ENCODE measurements around the gene TMED6.

Gene TMED6

DNA sequence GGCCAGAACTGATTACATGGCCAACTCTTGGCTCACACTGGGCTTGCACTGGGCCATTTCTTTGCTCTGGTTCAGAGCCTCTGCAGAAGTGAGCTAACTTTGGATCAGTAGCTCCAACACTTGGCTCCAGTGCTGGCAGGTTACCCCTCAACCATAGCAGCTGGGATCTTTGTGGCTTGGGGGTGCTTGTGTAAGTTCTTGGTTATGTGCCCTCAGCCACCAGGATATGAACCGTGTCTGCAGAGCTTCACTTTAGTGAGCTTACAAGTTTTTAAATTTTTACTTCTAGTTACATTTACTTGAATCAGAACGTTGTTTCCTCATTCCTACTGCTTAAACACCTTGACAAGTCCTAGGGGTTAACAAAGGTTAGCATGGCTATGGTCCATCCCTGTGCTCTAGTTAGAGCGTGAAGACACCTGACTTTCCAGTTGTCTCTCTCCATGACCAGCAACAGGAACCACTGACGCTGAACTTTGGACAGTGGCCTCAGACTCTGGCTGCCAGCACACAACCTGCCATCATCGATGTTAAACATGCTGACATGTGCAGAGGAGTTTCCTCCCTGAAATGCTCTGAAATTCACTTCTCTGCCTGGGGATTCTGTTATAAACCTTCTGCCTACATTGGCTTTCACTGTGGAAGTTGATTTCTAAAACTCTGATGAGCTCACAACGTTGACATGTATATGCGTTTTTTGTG lies 25.3 kb downstream of the TMED6 start:
- no peak for DNase-seq
- intact Hi-C loops (cut with DNase I): no loop called here

DNA sequence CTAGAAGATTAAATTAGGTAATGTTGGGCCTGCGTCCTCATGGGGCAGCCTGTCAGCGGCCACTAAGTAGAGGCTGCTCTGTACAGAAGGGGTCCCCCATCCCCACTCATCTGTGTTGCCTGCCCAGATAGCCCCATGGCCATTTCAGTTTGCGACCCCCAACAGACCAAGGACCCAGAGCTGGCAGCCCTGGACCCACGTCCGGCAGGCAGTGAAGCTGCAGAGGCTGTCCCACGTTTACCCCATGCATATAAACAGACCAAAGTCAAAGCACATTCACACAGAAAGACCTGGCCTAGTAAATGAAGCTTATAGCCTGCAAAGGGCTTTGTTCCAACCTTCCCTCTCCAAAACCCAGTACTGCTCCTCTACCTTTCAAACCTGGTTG lies 25.8 kb downstream of the TMED6 start:
- intact Hi-C loops (cut with DNase I): no loop called here
- DNase-seq: peak in 1 of 10 donors; percentile 73

DNA sequence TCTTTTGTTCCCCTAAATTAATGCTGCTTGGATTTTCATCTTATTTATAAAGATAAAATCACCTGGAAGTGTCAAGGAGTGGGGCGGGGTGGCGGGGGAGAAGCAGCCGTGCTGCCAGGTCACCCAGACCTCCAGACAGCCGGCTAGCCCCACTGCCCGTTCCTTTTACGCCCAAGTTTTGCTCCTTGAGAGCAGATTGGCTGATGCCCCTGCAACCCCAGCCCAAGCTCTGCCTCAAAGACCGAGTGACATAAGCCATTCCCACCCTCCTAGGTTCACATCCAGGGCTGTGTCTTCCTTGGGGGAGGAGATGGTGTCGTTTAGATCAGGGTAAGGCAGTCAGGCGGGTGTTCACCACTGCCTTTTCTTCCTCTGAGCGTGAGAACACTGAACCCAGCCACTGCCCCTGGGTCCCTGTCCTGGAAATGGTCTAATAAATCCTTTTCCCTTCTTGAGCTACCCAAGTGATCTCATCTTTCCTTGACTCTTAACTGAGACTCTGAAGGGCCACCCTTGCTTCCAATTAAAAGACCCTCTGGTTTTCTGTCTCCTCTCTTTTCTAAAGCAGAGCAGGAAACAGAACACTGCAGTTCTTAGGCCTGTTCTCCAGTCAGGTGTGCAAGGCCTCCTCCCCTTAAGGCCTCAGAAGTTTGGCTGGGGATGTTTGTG lies 26.9 kb downstream of the TMED6 start:
- peak in 1 of 10 donors; percentile 30 for DNase-seq
- intact Hi-C loops (cut with DNase I): no loop called here

DNA sequence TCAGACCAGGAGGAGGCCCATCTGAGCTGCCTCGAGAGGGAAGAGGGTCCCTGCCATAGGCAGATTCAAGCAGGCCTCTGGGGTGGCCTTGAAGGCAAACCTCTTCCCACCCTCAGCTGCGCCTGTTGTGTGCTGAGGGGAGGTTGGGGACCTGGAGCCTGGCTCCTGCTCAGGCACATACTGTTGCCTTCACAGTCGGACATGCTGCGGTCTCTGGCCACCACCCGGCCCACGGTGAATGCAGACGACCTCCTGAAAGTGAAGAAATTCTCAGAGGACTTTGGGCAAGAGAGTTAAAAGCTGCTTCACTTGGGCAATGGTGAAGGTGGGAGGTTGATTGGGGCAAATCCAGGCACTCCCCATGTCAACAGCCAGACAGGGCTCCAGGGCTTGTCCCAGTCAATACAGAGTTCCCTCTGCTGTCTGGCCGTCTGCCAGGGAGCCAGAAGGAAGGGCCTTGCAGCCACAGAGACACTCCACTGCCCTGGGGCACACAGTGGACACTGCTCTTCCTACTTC lies 27.5 kb downstream of the TMED6 start:
- intact Hi-C loops (cut with DNase I): no loop called here
- DNase-seq: peak in 5 of 10 donors; percentile 32 to 93 (median 53)

DNA sequence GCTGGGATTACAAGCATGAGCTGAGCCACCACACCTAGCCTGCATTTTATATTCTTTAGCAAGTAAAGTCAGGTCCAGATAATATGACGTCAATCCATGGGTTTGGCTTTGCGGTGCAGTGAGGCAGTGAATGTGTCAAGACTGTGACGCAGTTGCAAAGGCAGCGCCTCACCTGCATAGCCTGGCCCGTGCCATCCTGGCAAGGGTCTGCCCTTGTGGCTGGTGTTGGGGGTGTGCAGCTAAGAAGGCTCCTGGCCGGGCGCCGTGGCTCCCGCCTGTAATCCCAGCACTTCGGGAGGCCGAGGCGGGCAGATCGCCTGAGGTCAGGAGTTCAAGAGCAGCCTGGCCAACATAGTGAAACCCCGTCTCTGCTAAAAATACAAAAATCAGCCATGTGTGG lies 28.2 kb downstream of the TMED6 start:
- intact Hi-C loops (cut with DNase I): no loop called here
- peak in 2 of 10 donors; percentile 78 for DNase-seq

DNA sequence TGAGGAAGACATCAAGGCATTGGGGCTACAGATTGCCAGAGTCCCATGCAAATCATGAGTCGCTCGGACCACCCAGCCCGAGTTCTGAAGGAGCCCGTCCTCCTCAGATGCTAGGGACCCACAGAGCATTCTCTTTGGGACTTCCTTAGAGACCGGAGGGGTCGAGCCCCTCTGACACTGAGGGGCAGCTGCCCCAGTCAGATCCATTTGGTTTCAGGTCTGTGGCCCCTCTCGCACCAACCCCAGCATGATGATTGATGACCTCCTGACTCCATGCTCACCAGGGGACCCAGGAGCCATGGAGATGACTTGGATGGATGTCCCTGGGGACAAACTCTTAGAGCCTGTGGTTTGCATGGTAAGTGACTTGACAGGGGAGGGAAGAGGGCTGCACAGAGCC lies 29.2 kb downstream of the TMED6 start:
- peak in 1 of 10 donors; percentile 39 for DNase-seq
- intact Hi-C loops (cut with DNase I): no loop called here

DNA sequence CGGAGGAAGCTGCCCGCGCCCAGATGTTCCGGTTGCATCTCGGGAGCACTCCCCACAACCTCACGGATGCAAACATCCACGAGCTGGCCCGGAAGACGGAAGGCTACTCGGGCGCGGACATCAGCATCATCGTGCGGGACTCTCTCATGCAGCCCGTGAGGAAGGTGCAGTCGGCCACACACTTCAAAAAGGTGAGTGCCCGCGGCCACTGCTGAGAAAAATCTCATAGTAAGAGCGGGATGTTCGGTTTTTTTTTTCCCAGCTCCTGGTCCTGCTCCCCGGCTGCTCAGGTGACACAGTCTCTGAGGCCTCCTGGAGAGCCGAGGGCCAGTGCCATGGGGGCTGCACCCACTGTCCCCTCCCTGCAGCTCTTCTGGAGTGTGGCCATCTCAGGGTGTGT lies 30.5 kb downstream of the TMED6 start:
- peak in 1 of 10 donors; percentile 64 for DNase-seq
- intact Hi-C loops (cut with DNase I): no loop called here

DNA sequence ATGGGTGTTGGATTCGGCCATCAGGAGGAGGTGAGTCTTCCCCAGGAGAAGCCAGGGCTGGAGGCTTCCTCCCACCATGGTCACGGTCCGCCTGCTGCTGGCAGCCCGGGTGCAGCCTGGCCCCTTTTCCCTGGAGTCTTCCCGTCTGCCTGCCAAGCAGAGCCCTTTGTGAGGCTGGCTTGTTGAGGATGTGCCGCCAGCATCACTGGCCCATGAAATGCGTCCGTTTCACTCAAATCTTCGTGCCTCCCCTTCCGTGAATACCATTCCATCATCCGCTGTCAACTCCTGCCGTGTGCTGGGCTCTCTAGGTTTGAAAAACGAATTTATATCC lies 30.9 kb downstream of the TMED6 start:
- peak in 1 of 10 donors; percentile 77 for DNase-seq
- intact Hi-C loops (cut with DNase I): no loop called here

DNA sequence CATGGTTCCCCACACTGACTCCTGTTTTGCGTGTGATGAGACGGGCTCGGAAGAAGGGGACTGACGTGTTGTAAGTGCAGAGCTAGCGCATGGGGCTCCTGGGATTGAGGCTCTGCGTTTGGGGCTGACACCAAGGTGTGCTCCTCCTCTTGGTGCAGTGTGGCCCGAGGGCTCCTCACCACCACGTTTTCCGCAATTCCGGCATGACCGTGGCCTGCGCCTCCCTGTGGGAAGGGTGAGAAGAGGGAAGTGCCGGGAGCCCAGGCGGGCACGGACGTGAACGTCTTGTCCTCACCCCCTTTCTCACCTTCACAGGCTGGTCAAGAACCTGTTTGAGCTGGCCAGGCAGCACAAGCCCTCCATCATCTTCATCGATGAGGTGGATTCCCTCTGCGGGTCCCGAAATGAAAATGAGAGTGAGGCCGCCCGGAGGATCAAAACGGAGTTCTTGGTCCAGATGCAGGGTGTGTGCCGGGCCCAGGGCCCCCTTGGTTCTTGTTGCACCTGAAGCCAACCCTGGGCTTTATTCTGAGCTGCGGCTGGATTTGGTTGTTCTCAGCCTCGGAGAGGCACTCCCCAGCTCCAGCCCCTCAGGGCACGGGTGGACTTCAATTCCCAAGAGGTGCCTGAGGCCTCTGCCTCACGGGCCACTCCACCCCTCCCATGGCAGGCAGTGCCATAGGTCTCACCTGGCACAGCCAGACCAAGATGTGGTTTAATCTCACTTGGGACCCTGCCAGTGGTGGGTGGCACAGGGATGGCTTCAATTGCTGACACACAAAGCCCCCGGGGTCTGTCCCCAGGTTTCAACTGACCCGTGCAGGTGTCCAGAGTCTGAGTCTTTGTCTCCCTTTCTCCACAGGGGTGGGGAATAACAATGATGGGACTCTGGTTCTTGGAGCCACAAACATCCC lies 31.5 kb downstream of the TMED6 start:
- intact Hi-C loops (cut with DNase I): no loop called here
- DNase-seq: peak in 2 of 10 donors; percentile 74 to 75

DNA sequence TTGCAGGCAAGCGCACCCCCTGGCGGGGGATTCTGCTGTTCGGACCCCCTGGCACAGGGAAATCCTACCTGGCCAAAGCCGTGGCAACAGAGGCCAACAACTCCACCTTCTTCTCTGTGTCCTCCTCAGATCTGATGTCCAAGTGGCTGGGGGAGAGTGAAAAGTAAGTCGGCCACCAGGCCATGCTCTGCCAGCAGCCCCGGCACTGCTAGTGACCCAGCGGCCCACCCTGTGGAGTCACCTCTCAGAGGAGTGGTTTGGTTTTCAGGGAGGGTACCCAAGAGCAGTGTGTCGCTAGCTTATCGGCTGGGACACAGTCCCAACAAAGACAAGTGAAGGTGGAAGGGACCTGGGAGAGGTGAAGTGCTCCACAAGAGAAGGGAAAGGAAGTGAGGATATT lies 32.2 kb downstream of the TMED6 start:
- intact Hi-C loops (cut with DNase I): no loop called here
- peak in 1 of 10 donors; percentile 17 for DNase-seq

DNA sequence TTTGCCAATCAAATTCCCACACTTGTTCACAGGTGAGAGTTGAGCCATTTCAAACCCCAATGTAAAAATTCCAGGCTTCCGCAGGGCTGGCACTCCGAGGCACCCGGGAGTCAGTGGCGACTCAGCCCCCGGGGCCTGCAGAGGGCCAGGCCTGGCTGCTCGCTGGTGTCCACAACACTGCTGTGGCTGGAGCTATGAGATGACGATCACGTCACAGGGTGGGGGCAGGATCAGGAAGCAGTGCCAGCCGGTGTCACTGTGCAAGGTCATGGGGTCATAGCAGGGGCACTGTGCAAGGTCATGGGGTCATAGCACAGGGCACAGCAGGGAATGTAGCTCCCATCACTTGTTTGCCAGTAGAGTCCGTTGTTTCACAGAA lies 32.7 kb downstream of the TMED6 start:
- intact Hi-C loops (cut with DNase I): no loop called here
- DNase-seq: peak in 1 of 10 donors; percentile 17

DNA sequence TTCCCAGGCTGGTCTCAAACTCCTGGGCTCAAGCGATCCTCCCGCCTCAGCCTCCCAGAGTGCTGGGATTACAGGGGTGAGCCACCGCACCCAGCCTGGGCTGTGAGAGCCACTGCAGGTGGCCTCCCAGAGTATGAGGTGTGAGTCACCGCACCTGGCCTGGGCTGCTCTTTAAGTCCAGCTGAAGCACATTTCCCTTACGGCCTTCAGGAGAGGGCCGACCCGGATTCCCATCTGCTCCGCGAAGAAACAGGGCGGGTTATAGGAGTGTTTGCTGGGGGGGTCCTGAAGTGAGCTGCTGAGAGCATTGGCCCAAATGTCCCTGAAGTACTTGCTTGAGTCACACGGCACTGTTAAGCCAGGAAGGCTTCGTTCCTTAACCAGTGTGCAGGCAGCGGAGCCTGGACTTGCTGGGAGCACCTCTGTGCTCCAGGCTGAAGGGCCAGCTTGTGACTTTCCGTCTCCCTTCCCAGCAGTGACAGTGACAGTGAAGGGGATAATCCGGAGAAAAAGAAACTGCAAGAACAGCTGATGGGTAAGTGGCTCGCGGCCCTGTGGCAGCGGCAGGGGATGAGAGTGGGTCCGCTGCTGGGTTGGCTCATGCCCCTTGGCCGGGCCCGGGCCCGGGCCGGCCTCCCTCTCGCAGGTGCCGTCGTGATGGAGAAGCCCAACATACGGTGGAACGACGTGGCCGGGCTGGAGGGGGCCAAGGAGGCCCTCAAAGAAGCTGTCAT lies 33.2 kb downstream of the TMED6 start:
- intact Hi-C loops (cut with DNase I): no loop called here
- DNase-seq: peak in 1 of 10 donors; percentile 53

DNA sequence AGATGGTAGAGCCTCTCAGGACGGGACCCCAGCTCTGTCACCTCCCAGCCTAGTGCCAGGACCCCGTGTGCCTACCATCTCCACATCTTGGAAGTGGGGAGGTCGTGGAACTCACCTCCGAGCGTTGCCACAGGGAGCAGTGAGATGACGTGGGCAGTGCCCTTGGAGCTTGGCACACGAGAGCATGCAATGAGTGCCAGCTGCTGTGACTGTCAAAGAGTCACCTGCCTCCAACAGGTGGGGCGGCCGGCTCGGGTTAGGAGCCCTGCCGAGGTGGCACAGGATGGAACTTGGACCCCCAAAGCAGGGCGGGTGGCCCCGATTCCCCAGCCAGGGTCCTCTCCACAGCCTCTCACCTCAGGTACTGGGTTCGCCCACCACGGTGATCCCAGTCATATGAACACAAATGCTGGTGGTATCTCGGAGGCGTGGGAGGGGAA lies 35.0 kb downstream of the TMED6 start:
- intact Hi-C loops (cut with DNase I): no loop called here
- peak in 1 of 10 donors; percentile 73 for DNase-seq

DNA sequence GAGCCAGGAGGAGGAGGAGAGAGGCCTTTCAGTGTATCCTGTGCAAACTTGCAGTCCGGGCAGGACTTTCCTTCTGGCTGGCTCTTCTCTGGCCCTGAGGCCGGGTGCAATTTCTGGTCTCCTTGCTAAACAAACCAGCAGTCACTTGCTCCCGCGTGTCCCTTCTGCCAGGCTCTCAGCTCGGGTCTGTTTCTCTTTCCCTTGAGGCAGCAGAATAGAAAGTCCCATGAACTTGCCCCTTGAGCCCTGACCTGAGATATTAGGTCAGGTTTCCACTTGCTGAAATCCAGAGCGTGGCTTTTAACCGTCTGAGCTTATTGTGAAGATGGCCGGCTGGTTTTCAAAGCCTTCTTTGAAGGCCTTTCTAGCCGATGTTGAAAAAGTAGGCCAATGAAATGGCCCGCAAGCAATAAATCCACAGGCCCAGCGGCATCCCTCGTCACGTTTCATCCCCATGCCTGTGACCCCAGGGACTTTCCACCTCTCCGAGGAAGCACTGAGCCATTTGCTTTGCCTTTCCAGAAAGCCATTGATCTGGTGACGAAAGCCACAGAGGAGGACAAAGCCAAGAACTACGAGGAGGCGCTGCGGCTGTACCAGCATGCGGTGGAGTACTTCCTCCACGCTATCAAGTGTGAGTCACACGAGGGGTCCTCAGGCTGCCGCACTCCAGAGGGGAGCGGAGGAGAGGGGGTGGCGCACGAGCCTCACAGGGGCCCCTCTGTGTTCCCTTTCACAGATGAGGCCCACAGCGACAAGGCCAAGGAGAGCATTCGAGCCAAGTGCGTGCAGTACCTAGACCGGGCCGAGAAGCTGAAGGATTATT lies 35.9 kb downstream of the TMED6 start:
- peak in 2 of 10 donors; percentile 63 to 80 for DNase-seq
- intact Hi-C loops (cut with DNase I): no loop called here

DNA sequence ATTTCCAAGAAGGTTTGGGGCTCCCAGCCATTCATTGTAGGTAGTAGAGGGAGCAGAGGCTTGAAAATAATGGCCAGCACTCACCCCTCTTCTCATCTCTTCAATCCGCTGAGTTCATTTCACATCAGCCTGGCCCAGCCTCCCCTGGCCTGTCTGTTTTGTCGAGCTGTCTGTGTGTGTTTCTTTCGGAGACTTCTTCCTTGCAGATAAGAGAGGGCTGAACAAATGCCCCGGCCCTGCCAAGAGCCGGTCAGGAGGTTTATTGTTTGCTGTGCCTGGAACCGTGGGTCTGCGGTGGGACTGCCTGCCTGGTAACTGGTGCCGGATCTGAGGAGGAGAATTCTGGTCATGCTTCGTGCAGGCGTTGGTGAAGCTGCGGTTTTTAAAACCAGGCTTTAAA lies 37.1 kb downstream of the TMED6 start:
- intact Hi-C loops (cut with DNase I): no loop called here
- DNase-seq: peak in 2 of 10 donors; percentile 59 to 63

DNA sequence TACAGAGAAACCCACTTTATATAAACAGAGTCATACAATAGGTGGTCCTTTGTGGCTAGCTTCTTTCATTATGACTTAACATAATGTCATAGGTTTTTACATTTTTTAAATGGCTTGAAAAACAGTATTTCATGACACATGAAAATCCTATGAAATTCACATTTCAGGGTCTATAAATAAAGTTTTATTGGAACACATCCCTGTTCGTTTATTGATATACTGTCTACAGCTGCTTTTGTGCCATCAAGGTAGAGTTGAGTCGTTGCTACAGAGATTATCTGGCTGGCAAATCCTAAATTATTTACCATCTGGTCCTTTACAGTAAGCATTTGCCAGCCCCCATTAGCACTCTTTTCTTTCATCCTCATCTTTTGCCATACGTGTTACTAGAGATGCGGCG lies 38.1 kb downstream of the TMED6 start:
- intact Hi-C loops (cut with DNase I): no loop called here
- DNase-seq: peak in 1 of 10 donors; percentile 16

DNA sequence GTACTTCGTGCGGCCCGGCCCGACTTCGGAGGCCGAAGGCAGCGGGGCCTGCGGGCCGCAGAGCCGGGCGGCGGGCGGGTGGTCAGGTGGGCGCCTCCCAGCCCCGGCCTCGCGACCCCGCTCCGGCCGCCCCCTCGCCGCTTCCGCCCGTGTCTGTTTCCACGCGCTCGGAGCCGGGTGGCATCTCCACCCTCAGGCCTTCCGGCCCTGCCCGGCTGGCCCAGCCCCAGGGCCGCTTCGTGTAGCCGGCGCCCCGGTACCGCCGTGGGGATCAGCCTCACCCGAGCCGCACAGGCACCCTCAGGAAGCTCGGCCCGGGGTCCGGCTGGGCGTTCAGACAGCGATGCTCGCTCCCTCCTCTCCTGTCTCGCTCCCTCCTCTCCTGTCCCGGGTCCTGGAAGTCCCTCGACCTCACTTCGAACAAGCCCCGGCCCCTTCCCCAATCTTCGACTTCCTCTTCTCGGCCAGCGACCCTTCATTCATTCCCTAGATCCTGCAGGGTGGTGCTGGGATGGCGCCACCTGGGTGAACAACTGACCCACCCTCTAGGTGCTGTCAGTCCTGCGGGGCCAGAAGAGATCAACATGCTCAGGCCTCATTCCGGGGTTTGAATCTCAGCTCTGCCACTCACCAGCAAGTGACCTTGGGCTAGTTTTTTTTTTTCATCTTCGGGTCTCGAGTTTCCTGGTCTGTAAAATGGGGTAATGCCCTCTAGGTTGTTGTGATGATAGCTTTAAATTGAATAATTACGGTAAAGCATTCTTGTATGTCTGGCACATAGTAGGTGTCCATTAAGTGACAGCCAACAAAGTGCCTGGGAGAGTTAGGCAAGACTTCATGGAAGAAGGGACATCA lies 39.8 kb downstream of the TMED6 start:
- DNase-seq: peak in 3 of 10 donors; percentile 77 to 88 (median 86)
- intact Hi-C loops (cut with DNase I): loop anchor here (1.0 kb wide), 1 partner anchor 28 kb away; the partner anchor contains the start of genes COG8 and NIP7
